Chondrocyte (in vitro differentiated cells): ENCODE results near the gene TNS4. TPM values are rescaled to one million over a fixed set of nuclear protein-coding genes. Genes with fewer than 3 reads are reported as not detected.

Experiments
- DNase-seq: peaks from one replicate; pipeline ENCODE4 v3.0.0; 2021; ENCODE audit warnings: mixed read lengths, low spot score
- H3K27ac Mint-ChIP-seq: one replicate; pipeline ENCODE4 v1.8.0; 2021; ENCODE audit warnings: mild to moderate bottlenecking, moderate library complexity, mixed read lengths; ENCODE audit not compliant: unreplicated experiment
- H3K27me3 Mint-ChIP-seq: 2 replicates; pipeline ENCODE4 v1.8.0; 2021; ENCODE audit warnings: low read depth, mixed read lengths
- H3K36me3 Mint-ChIP-seq: 2 replicates; pipeline ENCODE4 v1.8.0; 2021; ENCODE audit warnings: low read depth, mixed read lengths
- H3K4me1 Mint-ChIP-seq: 2 replicates; pipeline ENCODE4 v1.8.0; 2021; ENCODE audit warnings: low read depth, mild to moderate bottlenecking, mixed read lengths
- H3K4me3 Mint-ChIP-seq: one replicate; pipeline ENCODE4 v1.8.0; 2021; ENCODE audit warnings: mild to moderate bottlenecking, moderate library complexity, mixed read lengths; ENCODE audit not compliant: unreplicated experiment
- H3K9me3 Mint-ChIP-seq: 2 replicates; pipeline ENCODE4 v1.8.0; 2021; ENCODE audit warnings: low read depth, mixed read lengths
- CTCF ChIP-seq: fragments of 200-600 bp; sonication (generic); IDR thresholded peaks from 2 replicates; pipeline ENCODE4 v1.5.0; 2021; ENCODE audit warnings: antibody characterized with exemption, mild to moderate bottlenecking, moderate library complexity
- total RNA-seq: library from RNA; stranded (reverse); gene quantifications from 3 replicates; pipeline ENCODE4 v1.2.1, GENCODE V29; 2021

The TNS4 gene
- total RNA-seq, 1 donor from 2014 or later, result not detected

- Mint-ChIP-seq H3K4me1 (peaks cover 77% of the 10 kb centered on the region), H3K36me3 (no peaks in the 10 kb centered on the region), H3K27me3 (no peaks in the 10 kb centered on the region), H3K4me3 (no peak overlapping the region), H3K9me3 (no peaks in the 10 kb centered on the region), H3K27ac (no peak overlapping the region)
- no peak for TF ChIP-seq CTCF
- DNase-seq, result peak; percentile 19
Observed at GRCh38 chr17:40515011-40515410, 13.6 kb upstream of the TNS4 start.

- H3K4me1 Mint-ChIP-seq, result peaks cover 82% of the 10 kb centered on the region
Observed at GRCh38 chr17:40514013-40514875, 12.8 kb upstream of the TNS4 start.

GRCh38 chr17:40511667-40512220, 10.3 kb upstream of the TNS4 start:
- Mint-ChIP-seq H3K9me3 (no peaks in the 10 kb centered on the region), H3K27me3 (no peaks in the 10 kb centered on the region), H3K36me3 (no peaks in the 10 kb centered on the region), H3K4me1 (peaks cover 64% of the 10 kb centered on the region), H3K4me3 (no peak overlapping the region), H3K27ac (peak overlapping the region; percentile 88)
- TF ChIP-seq CTCF, result no peak
- DNase-seq, result peak; percentile 61

More at GRCh38 chr17:40514013-40514875, 12.8 kb upstream of the TNS4 start:
- no peak overlapping the region for H3K4me3 Mint-ChIP-seq
- no peaks in the 10 kb centered on the region for H3K9me3 Mint-ChIP-seq
- no peaks in the 10 kb centered on the region for H3K36me3 Mint-ChIP-seq
- H3K27me3 Mint-ChIP-seq, result no peaks in the 10 kb centered on the region
- H3K27ac Mint-ChIP-seq, result no peak overlapping the region
- peak; percentile 33 for DNase-seq
- no peak for TF ChIP-seq CTCF

- Mint-ChIP-seq H3K27me3 (no peaks in the 10 kb centered on the region), H3K4me1 (peaks cover 58% of the 10 kb centered on the region), H3K9me3 (no peaks in the 10 kb centered on the region), H3K27ac (peak overlapping the region; percentile 88), H3K4me3 (no peak overlapping the region), H3K36me3 (no peaks in the 10 kb centered on the region)
- no peak for TF ChIP-seq CTCF
- no peak for DNase-seq
Observed at GRCh38 chr17:40511136-40511535, 9.7 kb upstream of the TNS4 start.

- TF ChIP-seq CTCF, result no peak
- no peak overlapping the region for H3K4me3 Mint-ChIP-seq
- peak overlapping the region; percentile 88 for H3K27ac Mint-ChIP-seq
- peak; percentile 95 for DNase-seq
- H3K9me3 Mint-ChIP-seq, result no peaks in the 10 kb centered on the region
- no peaks in the 10 kb centered on the region for H3K36me3 Mint-ChIP-seq
- no peaks in the 10 kb centered on the region for H3K27me3 Mint-ChIP-seq
- H3K4me1 Mint-ChIP-seq, result peaks cover 54% of the 10 kb centered on the region
Observed at GRCh38 chr17:40510328-40510648, 8.9 kb upstream of the TNS4 start.
